Measurements from ENCODE around the gene CACNB4. TPM values are rescaled to one million over a fixed set of nuclear protein-coding genes. Genes with fewer than 3 reads are reported as not detected.

The CACNB4 gene
- total and polyA plus RNA-seq, 8 donors, result under 0.01 to 6.4 (median 1.0) TPM

- peaks cover 0 to 6% (median 2%) of the 10 kb centered on the region in 4 donors for H3K4me1 ChIP-seq
- WGBS, 5 donors, result 54 to 68% (median 61%) methylated on average over 6 to 7 of the region's 7 CpGs
- TF ChIP-seq CTCF (IDR thresholded peaks at IDR 0.05), result no peak
- no peak for TF ChIP-seq POLR2A (IDR thresholded peaks at IDR 0.05)
- no peak for TF ChIP-seq EP300 (IDR thresholded peaks at IDR 0.05)
- TF ChIP-seq POLR2AphosphoS5 (IDR thresholded peaks at IDR 0.05), result no peak
- no peak overlapping the region for H3K4me3 ChIP-seq
- peak in 1 of 2 donors; percentile 70 for DNase-seq
- H3K9me3 ChIP-seq, result no peaks in the 10 kb centered on the region
- intact Hi-C loops (cut with DNase I; ENCODE audit: low total_unique reads), result no loop called here
- H3K27ac ChIP-seq, result no peak overlapping the region
- H3K27me3 ChIP-seq, result no peaks in the 10 kb centered on the region
- no peaks in the 10 kb centered on the region for H3K36me3 ChIP-seq
These were observed 120.1 kb downstream of the CACNB4 start for GRCh38 chr2:151978709-151979108.

GRCh38 chr2:151977631-151978030 is 121.2 kb downstream of the CACNB4 start:
- H3K9me3 ChIP-seq, result no peaks in the 10 kb centered on the region
- TF ChIP-seq EP300 (IDR thresholded peaks at IDR 0.05), result no peak
- no peak for TF ChIP-seq POLR2AphosphoS5 (IDR thresholded peaks at IDR 0.05)
- no peak for TF ChIP-seq POLR2A (IDR thresholded peaks at IDR 0.05)
- TF ChIP-seq CTCF (IDR thresholded peaks at IDR 0.05), result no peak
- H3K4me1 ChIP-seq, result peaks cover 0 to 14% (median 6%) of the 10 kb centered on the region in 4 donors
- H3K36me3 ChIP-seq, result no peaks in the 10 kb centered on the region
- no peak for DNase-seq
- intact Hi-C loops (cut with DNase I; ENCODE audit: low total_unique reads), result no loop called here
- WGBS, 5 donors, result 66 to 81% (median 75%) methylated on average over 3 of the region's 3 CpGs
- H3K4me3 ChIP-seq, result no peak overlapping the region
- H3K27me3 ChIP-seq, result no peaks in the 10 kb centered on the region
- no peak overlapping the region for H3K27ac ChIP-seq

- intact Hi-C loops (cut with DNase I; ENCODE audit: low total_unique reads), result no loop called here
- H3K4me3 ChIP-seq, result no peak overlapping the region
- no peak for TF ChIP-seq EP300 (IDR thresholded peaks at IDR 0.05)
- TF ChIP-seq CTCF (IDR thresholded peaks at IDR 0.05), result no peak
- no peak for TF ChIP-seq POLR2A (IDR thresholded peaks at IDR 0.05)
- TF ChIP-seq POLR2AphosphoS5 (IDR thresholded peaks at IDR 0.05), result no peak
- H3K36me3 ChIP-seq, result no peaks in the 10 kb centered on the region
- H3K27ac ChIP-seq, result no peak overlapping the region
- H3K27me3 ChIP-seq, result no peaks in the 10 kb centered on the region
- peaks cover 0 to 14% (median 6%) of the 10 kb centered on the region in 4 donors for H3K4me1 ChIP-seq
- no peak for DNase-seq
- H3K9me3 ChIP-seq, result no peaks in the 10 kb centered on the region
- WGBS, 5 donors, result 77 to 93% (median 86%) methylated on average over 2 of the region's 2 CpGs
These were observed 121.9 kb downstream of the CACNB4 start for GRCh38 chr2:151976945-151977353.

- H3K9me3 ChIP-seq, result no peaks in the 10 kb centered on the region
- no peak overlapping the region for H3K27ac ChIP-seq
- TF ChIP-seq CTCF (IDR thresholded peaks at IDR 0.05), result no peak
- no peak for TF ChIP-seq POLR2AphosphoS5 (IDR thresholded peaks at IDR 0.05)
- TF ChIP-seq EP300 (IDR thresholded peaks at IDR 0.05), result no peak
- no peak for TF ChIP-seq POLR2A (IDR thresholded peaks at IDR 0.05)
- intact Hi-C loops (cut with DNase I; ENCODE audit: low total_unique reads), result no loop called here
- WGBS, 5 donors, result 77 to 86% (median 82%) methylated on average over 15 of the region's 15 CpGs
- H3K27me3 ChIP-seq, result no peaks in the 10 kb centered on the region
- no peak for DNase-seq
- H3K36me3 ChIP-seq, result no peaks in the 10 kb centered on the region
- peaks cover 0 to 14% (median 6%) of the 10 kb centered on the region in 4 donors for H3K4me1 ChIP-seq
- H3K4me3 ChIP-seq, result no peak overlapping the region
These were observed 123.1 kb downstream of the CACNB4 start for GRCh38 chr2:151975460-151976414.
